HK-2 (cell line): ENCODE data around the gene NT5DC1.

Experiments used
- DNase-seq: peaks from one replicate; pipeline ENCODE4 v3.0.0-alpha.2; 2018; ENCODE audit not compliant: unreplicated experiment

Gene NT5DC1

GRCh38 chr6:116244284-116244683 is 143.6 kb downstream of the NT5DC1 start:
- no peak for DNase-seq

GRCh38 chr6:116246089-116246488 is 145.4 kb downstream of the NT5DC1 start:
- no peak for DNase-seq

- no peak for DNase-seq
Observed at GRCh38 chr6:116247285-116247684, 146.6 kb downstream of the NT5DC1 start.

- DNase-seq: no peak
Observed at GRCh38 chr6:116248577-116248976, 147.9 kb downstream of the NT5DC1 start.

- no peak for DNase-seq
Observed at GRCh38 chr6:116251568-116252384, 151.1 kb downstream of the NT5DC1 start.

GRCh38 chr6:116253188-116253504 is 152.5 kb downstream of the NT5DC1 start:
- no peak for DNase-seq

- DNase-seq: peak; percentile 89
Observed at GRCh38 chr6:116253505-116254296, 153.0 kb downstream of the NT5DC1 start, which contains the start of gene TSPYL4. TSS of gene TSPYL4 (minus strand) at chr6:116254075. CDS start at chr6:116254008, 67 bp downstream.

GRCh38 chr6:116254297-116255056 is 153.8 kb downstream of the NT5DC1 start:
- DNase-seq: no peak

GRCh38 chr6:116255246-116255800 is 154.7 kb downstream of the NT5DC1 start:
- DNase-seq: no peak

- DNase-seq: no peak
Observed at GRCh38 chr6:116256694-116257093, 156.0 kb downstream of the NT5DC1 start.

- DNase-seq: no peak
Observed at GRCh38 chr6:116258520-116258919, 157.9 kb downstream of the NT5DC1 start.

- no peak for DNase-seq
Observed at GRCh38 chr6:116263353-116263752, 162.7 kb downstream of the NT5DC1 start.

- peak; percentile 23 for DNase-seq
Observed at GRCh38 chr6:116265041-116265829, 164.6 kb downstream of the NT5DC1 start.

- DNase-seq: no peak
Observed at GRCh38 chr6:116266803-116267202, 166.2 kb downstream of the NT5DC1 start.

GRCh38 chr6:116267836-116268588 is 167.4 kb downstream of the NT5DC1 start:
- no peak for DNase-seq

- DNase-seq: no peak
Observed at GRCh38 chr6:116268589-116269293, 168.1 kb downstream of the NT5DC1 start.

- no peak for DNase-seq
Observed at GRCh38 chr6:116271149-116271708, 170.6 kb downstream of the NT5DC1 start.

GRCh38 chr6:116277124-116277523 is 176.5 kb downstream of the NT5DC1 start:
- no peak for DNase-seq

- no peak for DNase-seq
Observed at GRCh38 chr6:116278481-116278829, 177.8 kb downstream of the NT5DC1 start.

- DNase-seq: no peak
Observed at GRCh38 chr6:116278854-116279231, 178.2 kb downstream of the NT5DC1 start.
